HT1080 (cell line): ENCODE measurements around the gene ANXA10. TPM values are rescaled to one million over a fixed set of nuclear protein-coding genes. Genes with fewer than 3 reads are reported as not detected.

Source experiments
- total RNA-seq: library from RNA; depleted of rRNA; stranded (reverse); fragments of >200 nt; shearing (Covaris generic); gene quantifications from 2 replicates; pipeline ENCODE4 v1.2.3, GENCODE V29; 2014; rRNA removed

The ANXA10 gene
- total RNA-seq, 1 experiment from 2014 or later: 0.11 TPM

Other genes with a start within 250 kb of the ANXA10 start
- gene DDX60, start 226.2 kb downstream of the ANXA10 start, total RNA-seq: 5.2 and 7.7 TPM in 2 replicates